SK-N-SH treated with all-trans-retinoic acid at 6 μM for 48 hours (cell line): Measurements from ENCODE around the gene DLG1.

Experiments used
- ESRRG ChIP-seq: fragments of 250-450 bp; sonication (Bioruptor Pico); IDR thresholded peaks from 2 replicates; pipeline ENCODE4 v1.6.1; 2021; ENCODE audit warnings: mild to moderate bottlenecking
- PATZ1 ChIP-seq: fragments of 250-450 bp; sonication (Bioruptor Pico); IDR thresholded peaks from 2 replicates; pipeline ENCODE4 v1.8.0; 2020; ENCODE audit warnings: mild to moderate bottlenecking, moderate library complexity, borderline replicate concordance
- POU6F1 ChIP-seq: fragments of 250-450 bp; sonication (Bioruptor Pico); IDR thresholded peaks from 2 replicates; pipeline ENCODE4 v1.8.0; 2021; ENCODE audit warnings: low read depth, mild to moderate bottlenecking, moderate library complexity, borderline replicate concordance
- PPARA ChIP-seq: fragments of 250-450 bp; sonication (Bioruptor Pico); IDR thresholded peaks from 2 replicates; pipeline ENCODE4 v1.5.0; 2020; ENCODE audit warnings: mild to moderate bottlenecking, borderline replicate concordance
- RARB ChIP-seq: fragments of 250-450 bp; sonication (Bioruptor Pico); IDR thresholded peaks from 2 replicates; pipeline ENCODE4 v1.8.0; 2021; ENCODE audit warnings: mild to moderate bottlenecking, moderate library complexity
- SNAI2 ChIP-seq: fragments of 250-450 bp; sonication (Bioruptor Pico); IDR thresholded peaks from 2 replicates; pipeline ENCODE4 v1.5.0; 2020; ENCODE audit warnings: mild to moderate bottlenecking, moderate library complexity
- TOX ChIP-seq: fragments of 250-450 bp; sonication (Bioruptor Pico); IDR thresholded peaks from 2 replicates; pipeline ENCODE4 v1.8.0; 2021; ENCODE audit warnings: mild to moderate bottlenecking, moderate library complexity, borderline replicate concordance
- ZFP3 ChIP-seq: fragments of 250-450 bp; sonication (Bioruptor Pico); IDR thresholded peaks from 2 replicates; pipeline ENCODE4 v1.5.0; 2020; ENCODE audit warnings: mild to moderate bottlenecking, moderate library complexity
- ZNF70 ChIP-seq: fragments of 450-650 bp; formaldehyde crosslinking; IDR thresholded peaks from 2 replicates; pipeline ENCODE4 v1.5.0; 2020; ENCODE audit warnings: mild to moderate bottlenecking, moderate library complexity

GRCh38 chr3:197300361-197300760, 1.9 kb upstream of the DLG1 start:
- TF ChIP-seq ZNF70 (no peak), POU6F1 (CRISPR knock-in tag) (no peak), PPARA (CRISPR knock-in tag) (no peak), TOX (no peak), ZFP3 (no peak), ESRRG (no peak), PATZ1 (CRISPR knock-in tag) (no peak), SNAI2 (CRISPR knock-in tag) (no peak), RARB (CRISPR knock-in tag) (no peak)
